Ovary (tissue), 9 donors: ENCODE data around the gene SFXN5. TPM values are rescaled to one million over a fixed set of nuclear protein-coding genes. Genes with fewer than 3 reads are reported as not detected.

Experiments
- DNase-seq, 5 donors: peaks; one replicate each; pipeline ENCODE4 v3.0.0-alpha.2; 2019 to 2020
- H3K27ac ChIP-seq, 2 donors: fragments of 200-600 bp; one replicate each; pipeline versions ENCODE4 v1.5.1 to v1.8.0; 2019 to 2022
- H3K27me3 ChIP-seq: fragments of 200-600 bp; one replicate; pipeline ENCODE4 v1.8.0; 2022
- H3K36me3 ChIP-seq: fragments of 200-600 bp; sonication (generic); one replicate; pipeline ENCODE4 v1.5.1; 2019
- H3K4me1 ChIP-seq: one replicate; pipeline ENCODE4 v1.8.1; 2013; ENCODE audit warnings: mild to moderate bottlenecking, moderate library complexity; ENCODE audit not compliant: insufficient read depth
- H3K4me3 ChIP-seq: fragments of 200-600 bp; sonication (generic); one replicate; pipeline ENCODE4 v1.5.1; 2017
- H3K9me3 ChIP-seq, 2 donors: fragments of 200-600 bp in 1 of 2; sonication (generic) in 1 of 2; one replicate each; pipeline versions ENCODE4 v1.5.1 to v1.8.1; 2013 to 2019; ENCODE audit warnings: mild to moderate bottlenecking in 1 of 2, moderate library complexity in 1 of 2
- EP300 ChIP-seq: sonication (generic); formaldehyde crosslinking; IDR thresholded peaks from one replicate; pipeline ENCODE4 v1.6.1; 2017; ENCODE audit warnings: antibody characterized with exemption
- POLR2A ChIP-seq: fragments of 450-650 bp; IDR thresholded peaks from one replicate; pipeline ENCODE4 v1.6.1; 2017; ENCODE audit warnings: antibody characterized with exemption, mild to moderate bottlenecking, moderate library complexity
- WGBS, 3 donors: extraction: QIAGEN DNeasy Blood & Tissue Kit in 1 of 3; methylation state at CpG; one replicate each; pipeline versions ENCODE4 v1.1.5 to v1.1.7; 2013 to 2017; 5-methylcytosine and 5-hydroxymethylcytosine counted together
- intact Hi-C, 4 donors: fragments of 100-400 bp; cut with DNase I; formaldehyde crosslinking; loops; one replicate each; pipeline versions ENCODE4 v1.11.0 to v1.15.1; 2022 to 2023
- polyA plus RNA-seq, 2 donors: library from polyadenylated mRNA; stranded (reverse); fragments of 200-250 nt in 1 of 2; fragments of 350-450 nt in 1 of 2; fragmentation: Illumina TruSeq in 1 of 2; extraction: RNeasy Lipid Tissue Mini Kit (QIAGEN cat#74804) in 1 of 2; gene quantifications; one replicate each; pipeline ENCODE4 v1.2.3, GENCODE V29; 2013 to 2014
- total RNA-seq, 7 donors: library from RNA; depleted of rRNA in 2 of 7; stranded (reverse); fragments of >200 nt in 2 of 7; fragmentation: NEBNext Ultra II Directional in 3 of 7; extraction: Animal tissue kit (Norgen Biotek cat#: 25700) in 3 of 7; gene quantifications; one replicate each; pipeline versions ENCODE4 v1.1.0 to v1.2.4, GENCODE V29; 2016 to 2023
- TF ChIP-seq, protein P1 (sequence below), 3 donors: fragments of 450-650 bp in 2 of 3; fragments of 200-600 bp in 1 of 3; IDR thresholded peaks; one replicate each; pipeline versions ENCODE4 v1.5.1 to v1.8.0; 2016 to 2022; ENCODE audit warnings: antibody characterized with exemption in 3 of 3, mild to moderate bottlenecking in 1 of 3
- donor health status: DM: no; HTN: no; CAD: no; lungs with moderate emphysema.
- donor health status: DM: no; HTN: no; CAD: no.
- donor health status: Bipolar disorder and iron deficiency.
- donor health status: DM: yes; HTN: yes; CAD: no.
- donor health status: DM: no; HTN: no; CAD: no.
- donor health status: DM: yes; HTN: yes; CAD: no.

The SFXN5 gene
- total and polyA plus RNA-seq, 9 donors, result 4.3 to 19.3 (median 11.6) TPM

DNA sequence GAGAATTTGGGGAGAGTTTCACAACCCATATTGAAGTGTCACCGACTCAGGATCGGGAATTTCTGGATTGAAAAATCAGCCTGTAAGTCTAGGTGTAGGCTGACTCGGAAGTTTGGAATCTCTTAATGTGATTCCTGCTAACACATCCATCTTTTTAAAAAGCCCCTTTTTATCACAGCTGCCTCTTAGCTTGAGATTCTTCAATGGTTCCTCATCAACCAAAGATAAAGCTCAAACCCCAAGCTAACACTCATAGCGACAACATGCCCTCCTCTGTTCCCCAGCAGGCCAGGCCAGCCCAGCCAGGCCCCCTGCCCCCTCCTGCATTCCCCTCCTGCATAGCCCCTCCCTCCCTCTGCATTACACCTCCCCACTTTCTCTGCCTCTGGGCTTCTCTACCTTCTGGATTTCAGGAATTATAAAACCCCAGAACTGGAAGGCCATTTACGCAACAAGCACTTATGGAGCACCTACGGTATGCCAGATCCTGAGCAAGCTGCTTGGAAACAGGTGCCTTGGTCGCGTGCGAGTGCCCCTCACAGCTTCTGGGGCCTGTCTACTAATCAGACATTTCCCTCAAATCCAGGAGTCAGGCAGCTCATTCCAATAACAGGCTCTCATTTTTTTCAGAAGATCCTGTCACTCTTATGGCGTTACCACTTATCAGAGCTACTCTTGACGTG is 90.8 kb downstream of the SFXN5 start:
- Histone ChIP-seq H3K27me3 (no peaks in the 10 kb centered on the region), H3K4me3 (no peak overlapping the region), H3K4me1 (peaks cover 8% of the 10 kb centered on the region), H3K27ac (no peak overlapping the region), H3K36me3 (no peaks in the 10 kb centered on the region), H3K9me3 (no peaks in the 10 kb centered on the region)
- TF ChIP-seq EP300 (no peak), POLR2A (no peak)
- TF ChIP-seq, protein P1, sequence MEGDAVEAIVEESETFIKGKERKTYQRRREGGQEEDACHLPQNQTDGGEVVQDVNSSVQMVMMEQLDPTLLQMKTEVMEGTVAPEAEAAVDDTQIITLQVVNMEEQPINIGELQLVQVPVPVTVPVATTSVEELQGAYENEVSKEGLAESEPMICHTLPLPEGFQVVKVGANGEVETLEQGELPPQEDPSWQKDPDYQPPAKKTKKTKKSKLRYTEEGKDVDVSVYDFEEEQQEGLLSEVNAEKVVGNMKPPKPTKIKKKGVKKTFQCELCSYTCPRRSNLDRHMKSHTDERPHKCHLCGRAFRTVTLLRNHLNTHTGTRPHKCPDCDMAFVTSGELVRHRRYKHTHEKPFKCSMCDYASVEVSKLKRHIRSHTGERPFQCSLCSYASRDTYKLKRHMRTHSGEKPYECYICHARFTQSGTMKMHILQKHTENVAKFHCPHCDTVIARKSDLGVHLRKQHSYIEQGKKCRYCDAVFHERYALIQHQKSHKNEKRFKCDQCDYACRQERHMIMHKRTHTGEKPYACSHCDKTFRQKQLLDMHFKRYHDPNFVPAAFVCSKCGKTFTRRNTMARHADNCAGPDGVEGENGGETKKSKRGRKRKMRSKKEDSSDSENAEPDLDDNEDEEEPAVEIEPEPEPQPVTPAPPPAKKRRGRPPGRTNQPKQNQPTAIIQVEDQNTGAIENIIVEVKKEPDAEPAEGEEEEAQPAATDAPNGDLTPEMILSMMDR (IDR thresholded peaks at IDR 0.05), result no peak
- no peak for DNase-seq
- WGBS, 3 donors, result 87 to 92% (median 88%) methylated on average over 11 of the region's 11 CpGs
- intact Hi-C loops, result no loop called here

DNA sequence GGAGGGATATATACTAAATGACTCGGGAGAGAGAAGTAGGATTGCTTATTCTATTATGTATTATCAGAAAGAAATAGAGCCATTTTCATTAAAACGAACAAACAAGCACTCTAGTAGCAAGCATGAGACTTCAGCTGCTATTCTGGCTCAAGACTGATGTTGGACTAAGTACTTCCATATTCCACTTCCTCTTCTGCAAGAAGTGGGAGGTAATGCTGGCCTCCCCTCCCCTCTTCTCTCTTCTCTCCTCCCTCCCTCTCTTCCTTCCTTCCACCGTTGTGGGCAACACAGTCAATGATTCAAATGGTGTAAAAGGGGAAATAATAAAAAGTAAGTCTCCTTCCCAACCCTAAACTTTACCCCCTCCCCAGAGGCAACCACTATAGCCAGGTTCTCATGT is 91.6 kb downstream of the SFXN5 start:
- Histone ChIP-seq H3K9me3 (no peaks in the 10 kb centered on the region), H3K27me3 (no peaks in the 10 kb centered on the region), H3K4me3 (no peak overlapping the region), H3K36me3 (no peaks in the 10 kb centered on the region), H3K27ac (no peak overlapping the region), H3K4me1 (peaks cover 8% of the 10 kb centered on the region)
- TF ChIP-seq, protein P1 (IDR thresholded peaks at IDR 0.05), result no peak
- no peak for TF ChIP-seq EP300
- TF ChIP-seq POLR2A, result no peak
- intact Hi-C loops, result no loop called here
- 55 to 60% (median 59%) methylated on average over 3 of the region's 3 CpGs for WGBS, 3 donors
- DNase-seq, result no peak

DNA sequence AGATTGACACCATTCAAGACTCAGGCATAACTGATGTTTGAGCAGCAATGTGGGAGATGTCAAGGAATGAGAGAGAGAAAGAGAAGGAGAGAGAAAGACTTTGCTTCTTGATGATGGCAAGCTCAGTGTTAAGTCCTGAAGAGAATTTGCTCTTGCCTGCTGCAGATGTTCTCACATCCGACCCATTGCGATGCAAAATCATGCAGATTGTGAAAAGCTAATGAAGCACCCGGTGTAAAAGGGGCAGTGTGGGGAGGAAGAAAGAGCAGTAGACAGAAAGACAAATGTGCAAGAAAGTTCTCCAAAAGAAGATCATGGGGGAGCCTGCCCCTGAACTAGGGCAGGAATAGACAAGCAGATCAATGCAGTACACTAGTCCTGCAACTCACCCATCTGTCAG is 96.5 kb downstream of the SFXN5 start:
- TF ChIP-seq POLR2A, result no peak
- TF ChIP-seq, protein P1 (IDR thresholded peaks at IDR 0.05), result no peak
- TF ChIP-seq EP300, result no peak
- no peak overlapping the region for H3K4me3 ChIP-seq
- WGBS, 3 donors, result 64 to 70% (median 65%) methylated on average over 3 of the region's 3 CpGs
- no peaks in the 10 kb centered on the region for H3K36me3 ChIP-seq
- no peaks in the 10 kb centered on the region for H3K9me3 ChIP-seq
- intact Hi-C loops, result no loop called here
- no peaks in the 10 kb centered on the region for H3K4me1 ChIP-seq
- no peak overlapping the region for H3K27ac ChIP-seq
- no peak for DNase-seq
- no peaks in the 10 kb centered on the region for H3K27me3 ChIP-seq

DNA sequence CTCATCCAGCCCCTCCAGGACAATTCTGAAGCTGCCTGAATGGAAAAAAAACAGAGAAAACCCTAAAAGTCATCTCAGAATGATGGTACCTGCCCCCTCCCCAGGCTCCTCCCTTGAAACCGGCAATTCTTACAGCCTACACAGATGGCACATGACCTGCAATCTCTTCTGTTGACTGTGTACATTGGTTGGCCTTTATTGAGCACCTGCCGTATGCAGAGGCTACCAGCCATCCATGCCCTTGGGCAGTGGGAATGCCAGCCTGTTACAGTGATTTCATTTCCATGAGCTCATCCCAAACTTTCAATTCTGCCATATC is 97.1 kb downstream of the SFXN5 start:
- H3K27ac ChIP-seq, result no peak overlapping the region
- 82 to 89% (median 83%) methylated on average over 2 of the region's 2 CpGs for WGBS, 3 donors
- TF ChIP-seq POLR2A, result no peak
- no peak for TF ChIP-seq EP300
- TF ChIP-seq, protein P1 (IDR thresholded peaks at IDR 0.05), result no peak
- H3K4me1 ChIP-seq, result no peaks in the 10 kb centered on the region
- H3K27me3 ChIP-seq, result no peaks in the 10 kb centered on the region
- no peak overlapping the region for H3K4me3 ChIP-seq
- H3K36me3 ChIP-seq, result no peaks in the 10 kb centered on the region
- H3K9me3 ChIP-seq, result no peaks in the 10 kb centered on the region
- intact Hi-C loops, result no loop called here
- no peak for DNase-seq
